Measurements from ENCODE around the gene LOC101059915.
"Not testable (repeated sequence)": the region's sequence is repeated elsewhere in the genome, so short reads cannot be mapped to it uniquely, and the experiment has no call there.

LOC101059915 gene

DNA sequence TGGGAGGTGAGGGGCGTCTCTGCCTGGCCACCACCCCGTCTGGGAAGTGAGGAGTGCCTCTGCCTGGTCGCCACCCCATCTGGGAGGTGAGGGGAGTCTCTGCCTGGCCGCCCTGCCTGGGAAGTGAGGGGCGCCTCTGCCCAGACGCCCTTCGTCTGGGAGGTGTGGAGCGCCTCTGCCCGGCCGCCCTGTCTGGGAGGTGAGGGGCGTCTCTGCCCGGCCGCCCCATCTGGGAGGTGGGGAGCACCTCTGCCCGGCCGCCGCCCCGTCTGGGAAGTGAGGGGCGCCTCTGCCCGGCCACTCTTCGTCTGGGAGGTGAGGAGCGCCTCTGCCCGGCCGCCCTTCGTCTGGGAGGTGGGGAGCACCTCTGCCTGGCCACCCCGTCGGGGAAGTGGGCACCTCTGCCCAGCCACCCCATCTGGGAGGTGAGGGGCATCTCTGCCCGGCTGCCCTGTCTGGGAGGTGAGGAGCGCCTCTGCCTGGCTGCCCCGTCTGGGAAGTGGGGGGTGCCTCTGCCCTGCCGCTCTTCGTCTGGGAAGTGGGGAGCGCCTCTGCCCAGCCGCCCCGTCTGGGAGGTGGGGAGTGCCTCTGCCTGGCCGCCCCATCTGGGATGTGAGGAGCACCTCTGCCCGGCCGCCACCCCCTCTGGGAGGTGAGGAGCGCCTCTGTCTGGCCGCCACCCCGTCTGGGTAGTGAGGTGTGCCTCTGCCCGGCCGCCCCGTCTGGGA, 8.9 kb downstream of the LOC101059915 start:
- not testable (repeated sequence) for H3K23ac ChIP-seq (ENCODE audit: insufficient read length, low read depth, low read length); H3T11ph ChIP-seq (ENCODE audit: low read length); H2BK5ac ChIP-seq (ENCODE audit: insufficient read length, low read length); H3K18ac ChIP-seq (ENCODE audit: insufficient read length, low read depth, low read length); H3K56ac ChIP-seq (ENCODE audit: insufficient read length, low read depth, low read length); H2BK20ac ChIP-seq (ENCODE audit: low read depth, low read length, poor library complexity, severe bottlenecking); H4K5ac ChIP-seq (ENCODE audit: insufficient read length, low read depth, low read length); H3K14ac ChIP-seq (ENCODE audit: insufficient read depth, low read length); H3K4me1 Mint-ChIP-seq; H3K23me2 ChIP-seq (ENCODE audit: insufficient read length, low read depth, low read length, poor library complexity, severe bottlenecking); DNase-seq; H2BK120ac ChIP-seq (ENCODE audit: low read depth, low read length, poor library complexity, severe bottlenecking); H3K9ac ChIP-seq (ENCODE audit: extremely low read depth, insufficient read length, low read length); H3K27me3 ChIP-seq (ENCODE audit: insufficient read depth, low read length); H3K27me3 Mint-ChIP-seq (ENCODE audit: low read depth); H3K27ac Mint-ChIP-seq; H2AK5ac ChIP-seq (ENCODE audit: insufficient read length, low read length); H2BK15ac ChIP-seq (ENCODE audit: low read depth, low read length); H3K4ac ChIP-seq (ENCODE audit: low read depth, low read length); H3K4me1 ChIP-seq (ENCODE audit: insufficient read depth, low read length); H3K4me3 Mint-ChIP-seq; H4K8ac ChIP-seq (replicated peaks; ENCODE audit: insufficient read length, low read depth, low read length); H2AFZ ChIP-seq (ENCODE audit: low read length); H2BK12ac ChIP-seq (ENCODE audit: insufficient read length, low read depth, low read length); H3K4me2 ChIP-seq (ENCODE audit: insufficient read depth, insufficient read length, low read length); H4K91ac ChIP-seq (ENCODE audit: insufficient read length, low read depth, low read length); H3K79me1 ChIP-seq (ENCODE audit: insufficient read depth, low read depth, low read length, poor library complexity, severe bottlenecking); H3K27ac ChIP-seq (ENCODE audit: insufficient read length, low read depth, low read length); H4K20me1 ChIP-seq (ENCODE audit: control insufficient read depth, insufficient read depth, insufficient read length); H3K79me2 ChIP-seq (ENCODE audit: insufficient read depth, low read length)
- Mint-ChIP-seq H3K9me3 (peaks cover 72 to 83% of the 10 kb centered on the region in 2 experiments), H3K36me3 (ENCODE audit: insufficient read depth in 1 of 3, low read depth in 3 of 3) (peaks cover 0 to 10% (median 10%) of the 10 kb centered on the region in 3 experiments; a peak in 5 of 7 replicates)
- WGBS (ENCODE audit: extremely low coverage, insufficient read length, low lambda C conversion rate): no CpG with 5 or more reads among the region's 43 CpGs
- peaks cover 31% of the 10 kb centered on the region for H3K9me3 ChIP-seq (ENCODE audit: control insufficient read depth, low read depth, low read length)

DNA sequence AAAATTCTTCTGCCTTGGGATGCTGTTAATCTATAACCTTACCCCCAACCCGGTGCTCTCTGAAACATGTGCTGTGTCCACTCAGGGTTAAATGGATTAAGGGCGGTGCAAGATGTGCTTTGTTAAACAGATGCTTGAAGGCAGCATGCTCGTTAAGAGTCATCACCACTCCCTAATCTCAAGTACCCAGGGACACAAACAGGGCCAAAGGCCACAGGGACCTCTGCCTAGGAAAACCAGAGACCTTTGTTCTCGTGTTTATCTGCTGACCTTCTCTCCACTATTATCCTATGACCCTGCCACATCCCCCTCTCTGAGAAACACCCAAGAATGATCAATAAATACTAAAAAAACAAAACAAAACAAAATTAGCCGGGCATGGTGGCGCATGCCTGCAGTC, 9.8 kb downstream of the LOC101059915 start:
- not testable (repeated sequence) for H3K14ac ChIP-seq (ENCODE audit: insufficient read depth, low read length); H2BK15ac ChIP-seq (ENCODE audit: low read depth, low read length); H3K4ac ChIP-seq (ENCODE audit: low read depth, low read length); H3K79me2 ChIP-seq (ENCODE audit: insufficient read depth, low read length); H3K79me1 ChIP-seq (ENCODE audit: insufficient read depth, low read depth, low read length, poor library complexity, severe bottlenecking); H3K23ac ChIP-seq (ENCODE audit: insufficient read length, low read depth, low read length); H3K4me2 ChIP-seq (ENCODE audit: insufficient read depth, insufficient read length, low read length); H2AFZ ChIP-seq (ENCODE audit: low read length); H3K4me1 ChIP-seq (ENCODE audit: insufficient read depth, low read length); H3K27ac Mint-ChIP-seq; H2BK5ac ChIP-seq (ENCODE audit: insufficient read length, low read length); H3K4me3 Mint-ChIP-seq; H3K56ac ChIP-seq (ENCODE audit: insufficient read length, low read depth, low read length); H4K20me1 ChIP-seq (ENCODE audit: control insufficient read depth, insufficient read depth, insufficient read length); H3K9ac ChIP-seq (ENCODE audit: extremely low read depth, insufficient read length, low read length); H3K4me1 Mint-ChIP-seq; H3K27me3 ChIP-seq (ENCODE audit: insufficient read depth, low read length); H3K18ac ChIP-seq (ENCODE audit: insufficient read length, low read depth, low read length); H3K36me3 Mint-ChIP-seq (ENCODE audit: insufficient read depth in 1 of 3, low read depth in 3 of 3); H3T11ph ChIP-seq (ENCODE audit: low read length); H4K91ac ChIP-seq (ENCODE audit: insufficient read length, low read depth, low read length); H3K27ac ChIP-seq (ENCODE audit: insufficient read length, low read depth, low read length); H2BK120ac ChIP-seq (ENCODE audit: low read depth, low read length, poor library complexity, severe bottlenecking); H4K8ac ChIP-seq (replicated peaks; ENCODE audit: insufficient read length, low read depth, low read length); H3K27me3 Mint-ChIP-seq (ENCODE audit: low read depth); H2AK5ac ChIP-seq (ENCODE audit: insufficient read length, low read length); H2BK20ac ChIP-seq (ENCODE audit: low read depth, low read length, poor library complexity, severe bottlenecking); H2BK12ac ChIP-seq (ENCODE audit: insufficient read length, low read depth, low read length); H4K5ac ChIP-seq (ENCODE audit: insufficient read length, low read depth, low read length); DNase-seq; H3K23me2 ChIP-seq (ENCODE audit: insufficient read length, low read depth, low read length, poor library complexity, severe bottlenecking)
- H3K9me3 ChIP-seq (ENCODE audit: control insufficient read depth, low read depth, low read length): peaks cover 22% of the 10 kb centered on the region
- H3K9me3 Mint-ChIP-seq: peaks cover 73 to 82% of the 10 kb centered on the region in 2 experiments
- no CpG with 5 or more reads among the region's 6 CpGs for WGBS (ENCODE audit: extremely low coverage, insufficient read length, low lambda C conversion rate)
